Measurements from ENCODE around the gene C12orf57.
A peak's percentile ranks its signal among the peaks of the same experiment; 100 is the strongest.

Gene C12orf57

DNA sequence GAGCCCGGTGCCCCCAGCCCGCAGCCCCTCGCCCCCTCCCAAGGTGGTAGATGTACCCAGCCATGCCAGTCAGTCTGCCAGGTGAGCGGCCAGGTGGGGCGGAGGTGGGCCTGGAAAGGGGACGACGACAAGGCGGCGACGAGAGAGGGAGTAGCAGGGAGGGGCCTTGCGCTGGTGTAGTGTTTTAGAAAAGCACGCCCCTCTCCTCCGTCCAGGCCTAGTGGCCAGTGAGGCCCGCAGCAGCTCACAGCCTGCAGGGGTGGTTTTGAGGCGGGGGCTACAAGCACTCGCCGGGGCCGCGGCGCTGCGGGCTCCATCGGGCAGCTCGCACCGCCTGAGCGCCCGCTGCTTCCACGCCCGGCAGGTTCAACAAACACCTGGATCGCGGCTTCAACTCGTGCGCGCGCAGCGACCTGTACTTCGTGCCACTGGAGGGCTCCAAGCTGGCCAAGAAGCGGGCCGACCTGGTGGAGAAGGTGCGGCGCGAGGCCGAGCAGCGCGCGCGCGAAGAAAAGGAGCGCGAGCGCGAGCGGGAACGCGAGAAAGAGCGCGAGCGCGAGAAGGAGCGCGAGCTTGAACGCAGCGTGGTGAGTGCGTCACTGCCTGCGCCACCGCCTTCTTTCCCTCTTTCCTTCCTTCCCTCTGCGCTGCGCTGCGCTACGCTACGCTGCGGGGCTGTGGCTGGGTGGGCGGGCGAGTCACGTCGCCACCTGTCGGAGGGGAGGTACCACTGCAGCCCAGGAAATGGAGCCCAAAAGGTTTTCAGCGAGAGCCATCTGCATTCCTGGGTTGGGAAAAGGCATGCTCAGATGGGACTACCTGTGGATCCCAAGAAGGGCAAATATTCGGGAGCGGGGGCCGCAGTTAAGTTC, 6.1 kb upstream of the C12orf57 start:
- peak; percentile 88 for DNase-seq (ENCODE audit: low read depth)

DNA sequence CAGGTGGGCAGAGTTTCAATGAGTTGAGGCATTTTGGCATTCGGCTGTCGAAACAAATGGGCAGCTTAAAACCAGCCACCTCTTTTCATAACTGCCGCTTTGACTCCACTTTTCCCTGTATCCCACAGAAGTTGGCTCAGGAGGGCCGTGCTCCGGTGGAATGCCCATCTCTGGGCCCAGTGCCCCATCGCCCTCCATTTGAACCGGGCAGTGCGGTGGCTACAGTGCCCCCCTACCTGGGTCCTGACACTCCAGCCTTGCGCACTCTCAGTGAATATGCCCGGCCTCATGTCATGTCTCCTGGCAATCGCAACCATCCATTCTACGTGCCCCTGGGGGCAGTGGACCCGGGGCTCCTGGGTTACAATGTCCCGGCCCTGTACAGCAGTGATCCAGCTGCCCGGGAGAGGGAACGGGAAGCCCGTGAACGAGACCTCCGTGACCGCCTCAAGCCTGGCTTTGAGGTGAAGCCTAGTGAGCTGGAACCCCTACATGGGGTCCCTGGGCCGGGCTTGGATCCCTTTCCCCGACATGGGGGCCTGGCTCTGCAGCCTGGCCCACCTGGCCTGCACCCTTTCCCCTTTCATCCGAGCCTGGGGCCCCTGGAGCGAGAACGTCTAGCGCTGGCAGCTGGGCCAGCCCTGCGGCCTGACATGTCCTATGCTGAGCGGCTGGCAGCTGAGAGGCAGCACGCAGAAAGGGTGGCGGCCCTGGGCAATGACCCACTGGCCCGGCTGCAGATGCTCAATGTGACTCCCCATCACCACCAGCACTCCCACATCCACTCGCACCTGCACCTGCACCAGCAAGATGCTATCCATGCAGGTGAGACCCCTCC, 5.2 kb upstream of the C12orf57 start:
- no peak for DNase-seq (ENCODE audit: low read depth)

DNA sequence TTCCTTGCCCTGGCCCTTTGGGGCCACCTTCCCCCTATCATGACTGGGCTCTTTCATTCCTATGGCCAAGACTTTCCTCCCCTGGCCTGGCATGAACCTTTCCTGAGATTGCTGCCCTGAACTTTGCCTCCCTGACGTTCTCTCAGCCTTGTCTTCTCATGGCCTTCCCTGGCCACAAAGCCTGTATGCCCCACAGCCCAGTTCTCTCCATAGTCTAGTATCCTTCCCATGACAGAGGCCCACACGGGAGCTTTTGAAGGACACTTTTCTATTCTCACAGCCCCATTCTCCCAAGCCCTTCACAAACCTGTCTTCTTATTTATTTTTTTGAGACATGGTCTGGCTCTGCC, 4.7 kb upstream of the C12orf57 start:
- DNase-seq (ENCODE audit: low read depth): no peak

DNA sequence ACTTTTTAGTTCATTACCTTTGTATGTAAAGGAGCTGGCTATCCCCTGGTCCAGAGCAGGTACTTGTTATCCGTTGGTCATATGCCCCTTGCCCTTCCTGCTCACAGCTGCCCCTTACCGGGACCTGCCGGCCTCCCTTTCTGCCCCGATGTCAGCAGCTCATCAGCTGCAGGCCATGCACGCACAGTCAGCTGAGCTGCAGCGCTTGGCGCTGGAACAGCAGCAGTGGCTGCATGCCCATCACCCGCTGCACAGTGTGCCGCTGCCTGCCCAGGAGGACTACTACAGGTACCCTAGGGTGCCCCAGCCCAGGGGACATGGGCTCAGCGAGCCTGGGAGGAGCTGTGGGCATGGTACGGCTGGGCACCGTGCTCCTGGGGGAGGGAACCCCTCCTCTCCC, 2.6 kb upstream of the C12orf57 start:
- DNase-seq (ENCODE audit: low read depth): no peak

DNA sequence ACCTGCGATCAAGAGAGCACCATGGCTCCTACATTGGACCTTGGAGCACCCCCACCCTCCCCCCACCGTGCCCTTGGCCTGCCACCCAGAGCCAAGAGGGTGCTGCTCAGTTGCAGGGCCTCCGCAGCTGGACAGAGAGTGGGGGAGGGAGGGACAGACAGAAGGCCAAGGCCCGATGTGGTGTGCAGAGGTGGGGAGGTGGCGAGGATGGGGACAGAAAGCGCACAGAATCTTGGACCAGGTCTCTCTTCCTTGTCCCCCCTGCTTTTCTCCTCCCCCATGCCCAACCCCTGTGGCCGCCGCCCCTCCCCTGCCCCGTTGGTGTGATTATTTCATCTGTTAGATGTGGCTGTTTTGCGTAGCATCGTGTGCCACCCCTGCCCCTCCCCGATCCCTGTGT, 2.0 kb upstream of the C12orf57 start:
- no peak for DNase-seq (ENCODE audit: low read depth)

DNA sequence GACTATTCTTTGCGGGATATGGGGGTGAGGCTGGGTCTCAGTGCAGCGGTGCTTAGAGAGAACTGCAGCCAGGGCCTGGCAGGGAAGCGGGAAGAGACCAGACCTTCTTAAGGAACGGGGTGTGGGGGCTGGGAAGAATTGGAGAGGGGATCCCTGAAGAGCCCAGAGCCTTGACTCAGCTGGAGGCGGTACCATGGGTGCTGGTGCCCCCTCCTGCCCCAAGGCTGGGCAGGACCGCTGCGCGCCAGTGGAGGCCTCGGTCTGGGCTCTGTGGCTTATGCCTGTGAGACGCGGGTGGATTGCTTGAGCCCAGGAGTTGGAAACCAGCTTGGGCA, 1.5 kb upstream of the C12orf57 start:
- DNase-seq (ENCODE audit: low read depth): no peak

DNA sequence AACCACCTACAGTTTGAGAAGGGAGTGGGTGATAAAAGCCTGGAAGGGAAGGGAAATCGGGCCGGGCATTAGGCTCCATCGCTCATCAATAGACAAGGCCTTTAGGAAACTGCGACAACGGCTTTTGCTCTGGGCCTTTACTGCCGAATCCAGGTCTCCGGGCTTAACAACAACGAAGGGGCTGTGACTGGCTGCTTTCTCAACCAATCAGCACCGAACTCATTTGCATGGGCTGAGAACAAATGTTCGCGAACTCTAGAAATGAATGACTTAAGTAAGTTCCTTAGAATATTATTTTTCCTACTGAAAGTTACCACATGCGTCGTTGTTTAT, 467 bp upstream of the C12orf57 start:
- DNase-seq (ENCODE audit: low read depth): no peak

DNA sequence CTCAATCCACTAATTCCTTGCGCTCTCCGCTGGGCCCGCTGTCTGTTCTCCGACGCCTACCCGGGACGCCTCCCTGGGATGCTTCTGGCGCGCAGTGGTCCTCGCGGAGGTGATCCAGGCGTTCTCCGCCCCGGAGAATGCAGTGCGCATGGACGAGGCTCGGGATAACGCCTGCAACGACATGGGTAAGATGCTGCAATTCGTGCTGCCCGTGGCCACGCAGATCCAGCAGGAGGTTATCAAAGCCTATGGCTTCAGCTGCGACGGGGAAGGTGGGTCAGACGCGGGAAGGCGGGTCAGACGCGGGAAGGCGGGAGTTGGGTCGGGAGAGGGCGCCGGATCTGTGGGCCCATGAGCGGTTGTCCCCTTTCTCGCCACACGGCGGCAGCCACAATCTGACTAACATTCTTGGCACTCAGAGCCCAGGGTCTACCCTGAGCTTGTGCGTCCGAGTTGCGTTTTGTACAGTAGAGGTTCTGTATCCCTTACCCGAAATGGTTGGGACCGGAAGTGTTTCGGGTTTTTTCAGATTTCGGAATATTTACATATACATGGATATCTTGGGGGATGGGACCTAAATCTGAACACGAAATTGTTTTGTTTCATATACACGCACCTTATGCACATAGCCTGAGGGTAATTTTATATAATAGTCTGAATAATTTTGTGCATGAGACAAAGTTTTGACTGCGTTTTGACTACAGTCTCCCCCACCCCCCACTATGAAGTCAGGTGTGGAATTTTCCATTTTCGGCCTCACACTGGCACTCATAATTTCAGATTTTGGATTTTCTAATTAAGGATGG, 762 bp downstream of the C12orf57 start:
- peak; percentile 76 for DNase-seq (ENCODE audit: low read depth)

DNA sequence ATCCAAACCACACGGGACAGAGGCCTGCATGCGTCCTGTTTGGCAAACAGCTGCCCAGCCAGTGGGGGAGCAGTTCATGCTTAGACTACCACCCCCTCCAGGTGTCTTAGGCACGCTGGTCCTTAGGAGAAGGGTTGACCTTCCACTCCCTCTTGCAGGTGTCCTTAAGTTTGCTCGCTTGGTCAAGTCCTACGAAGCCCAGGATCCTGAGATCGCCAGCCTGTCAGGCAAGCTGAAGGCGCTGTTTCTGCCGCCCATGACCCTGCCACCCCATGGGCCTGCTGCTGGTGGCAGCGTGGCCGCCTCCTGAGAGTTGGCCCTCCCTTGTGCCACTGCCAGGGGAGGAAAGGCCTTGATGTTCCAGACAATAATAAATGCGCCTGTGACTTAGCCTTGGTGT, 1.8 kb downstream of the C12orf57 start:
- DNase-seq (ENCODE audit: low read depth): no peak

DNA sequence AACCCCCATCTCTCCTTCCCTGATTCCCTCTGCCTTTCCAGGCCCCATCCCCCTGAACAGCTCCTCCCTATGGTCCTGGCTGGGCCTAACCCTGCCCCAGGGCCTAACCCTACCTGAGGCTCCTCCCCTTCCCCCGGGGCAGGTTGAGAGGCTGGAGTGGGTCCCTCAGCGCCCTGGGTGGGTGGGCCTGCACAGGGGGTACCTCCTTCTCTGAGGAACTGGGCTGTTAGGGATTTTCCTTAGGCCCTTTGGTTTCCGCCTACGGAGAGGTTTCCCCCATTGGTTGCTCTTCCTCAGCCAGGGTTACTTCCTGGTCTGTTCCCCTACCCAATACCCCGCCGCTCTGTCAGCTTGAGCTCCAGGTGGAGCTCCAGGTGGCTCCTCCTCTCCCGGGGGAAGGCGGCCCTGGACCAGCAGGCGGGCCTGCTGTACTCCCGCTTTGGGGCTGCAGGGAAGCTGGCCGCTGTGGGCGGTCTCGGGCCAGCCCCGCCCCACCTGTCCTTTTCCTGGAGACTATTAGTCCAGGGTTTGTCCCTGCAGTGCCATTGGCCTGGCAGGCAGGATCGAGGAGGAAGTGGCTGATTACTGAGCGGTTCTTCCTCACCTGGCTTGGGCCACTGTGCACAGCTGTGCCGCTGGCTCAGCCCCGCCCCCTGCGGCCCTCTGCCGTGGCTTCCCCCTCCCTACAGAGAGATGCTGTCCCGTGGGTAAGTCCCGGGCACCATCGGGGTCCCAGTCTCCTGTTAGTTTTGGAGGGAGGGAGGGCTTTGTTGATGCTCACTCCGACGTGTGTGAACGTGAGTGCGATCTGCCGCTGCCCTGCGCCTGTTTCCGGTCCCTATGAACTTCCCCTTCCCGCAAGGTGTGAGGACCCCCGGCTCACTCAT, 2.5 kb downstream of the C12orf57 start:
- DNase-seq (ENCODE audit: low read depth): no peak

DNA sequence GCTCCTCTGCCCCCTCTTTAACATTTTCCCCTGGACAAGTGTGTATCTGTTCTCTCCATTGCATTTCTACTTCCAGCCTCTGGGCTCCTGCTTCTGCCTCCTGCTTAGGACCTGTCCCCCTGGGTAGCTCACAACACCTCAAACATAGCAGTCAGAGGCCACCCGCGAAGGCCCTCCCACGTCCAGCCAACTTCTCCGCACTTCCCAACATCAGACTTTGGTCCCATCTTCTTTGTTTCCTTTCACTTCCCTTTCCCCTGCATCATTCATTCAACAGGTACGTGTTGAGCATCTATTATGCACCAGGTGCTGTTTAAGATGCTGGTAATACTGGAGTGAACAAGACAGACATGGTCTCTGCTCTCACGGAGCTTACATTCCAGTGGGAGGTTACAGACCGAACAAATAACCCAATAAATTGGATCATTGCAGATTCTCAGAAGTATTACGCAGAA, 3.1 kb downstream of the C12orf57 start:
- DNase-seq (ENCODE audit: low read depth): no peak

DNA sequence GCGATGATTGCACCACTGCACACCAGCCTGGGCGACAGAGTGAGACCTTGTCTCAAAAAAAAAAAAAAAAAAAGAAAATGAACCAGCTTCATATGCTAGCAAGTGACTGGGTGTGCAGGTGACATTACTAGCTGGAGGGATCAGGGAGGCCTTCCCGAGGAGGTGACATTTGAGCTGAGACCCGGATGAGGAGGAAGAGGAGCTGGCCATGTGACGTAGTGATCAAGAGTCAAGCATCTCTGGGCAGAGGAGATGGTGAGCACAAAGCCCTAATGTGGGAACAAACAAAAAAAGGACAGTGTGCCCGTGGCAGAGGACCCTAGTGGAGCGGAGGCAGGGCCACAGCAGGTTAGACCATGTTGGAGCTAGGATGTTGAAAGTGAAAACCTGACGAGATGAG, 3.8 kb downstream of the C12orf57 start:
- no peak for DNase-seq (ENCODE audit: low read depth)

DNA sequence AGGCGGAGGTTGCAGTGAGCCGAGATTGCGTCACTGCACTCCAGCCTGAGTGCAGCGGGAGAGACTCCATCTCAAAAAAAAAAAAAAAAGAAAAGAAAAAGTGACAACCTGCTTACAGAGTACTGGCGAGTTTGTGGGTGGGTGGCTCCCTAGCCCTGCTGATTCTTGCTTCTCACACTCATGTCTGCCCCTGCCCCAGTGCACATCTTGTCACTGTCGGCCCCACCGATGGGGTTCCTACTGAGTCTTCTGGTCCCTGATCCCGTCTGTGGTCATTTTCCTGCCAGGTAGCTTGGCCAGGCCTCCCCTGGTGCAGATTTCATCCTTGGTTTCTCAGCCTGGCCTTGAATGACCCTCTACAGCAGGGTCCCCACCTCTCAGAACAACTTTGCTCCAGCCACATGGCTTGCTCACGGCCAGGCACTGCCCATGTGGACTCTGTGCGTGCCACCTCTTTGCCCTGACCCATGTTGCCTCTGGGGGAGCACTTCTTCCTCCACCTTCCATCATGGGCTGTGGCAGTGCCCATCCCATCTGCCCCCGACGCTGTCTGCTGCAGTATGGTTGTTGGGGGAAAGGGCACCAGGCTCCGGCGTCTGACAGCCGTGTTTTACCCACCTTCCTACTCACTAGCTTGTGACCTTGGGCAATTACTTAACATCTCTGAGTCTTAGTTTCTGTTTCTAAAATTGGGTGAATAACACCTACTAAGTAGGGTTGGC, 5.2 kb downstream of the C12orf57 start:
- no peak for DNase-seq (ENCODE audit: low read depth)

DNA sequence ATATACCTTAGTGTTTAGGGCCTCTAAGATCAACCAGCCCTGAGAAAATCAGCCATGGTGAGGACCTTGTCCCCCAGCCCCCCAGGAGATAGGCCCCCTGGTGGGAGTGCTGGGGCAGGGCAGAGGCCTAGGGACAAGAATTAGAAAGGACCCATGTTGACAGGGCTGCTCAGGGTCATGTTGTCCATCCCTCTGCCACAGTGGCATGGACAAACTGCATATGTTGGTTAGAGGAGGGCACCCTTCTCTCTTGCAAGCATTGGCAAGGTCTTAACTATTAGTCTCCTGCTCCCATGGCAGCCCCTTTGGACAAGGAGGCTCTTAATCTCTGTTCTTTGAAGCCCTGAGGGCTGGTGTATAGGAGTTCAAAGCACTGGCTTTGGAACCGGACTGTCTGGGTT, 6.6 kb downstream of the C12orf57 start:
- no peak for DNase-seq (ENCODE audit: low read depth)

DNA sequence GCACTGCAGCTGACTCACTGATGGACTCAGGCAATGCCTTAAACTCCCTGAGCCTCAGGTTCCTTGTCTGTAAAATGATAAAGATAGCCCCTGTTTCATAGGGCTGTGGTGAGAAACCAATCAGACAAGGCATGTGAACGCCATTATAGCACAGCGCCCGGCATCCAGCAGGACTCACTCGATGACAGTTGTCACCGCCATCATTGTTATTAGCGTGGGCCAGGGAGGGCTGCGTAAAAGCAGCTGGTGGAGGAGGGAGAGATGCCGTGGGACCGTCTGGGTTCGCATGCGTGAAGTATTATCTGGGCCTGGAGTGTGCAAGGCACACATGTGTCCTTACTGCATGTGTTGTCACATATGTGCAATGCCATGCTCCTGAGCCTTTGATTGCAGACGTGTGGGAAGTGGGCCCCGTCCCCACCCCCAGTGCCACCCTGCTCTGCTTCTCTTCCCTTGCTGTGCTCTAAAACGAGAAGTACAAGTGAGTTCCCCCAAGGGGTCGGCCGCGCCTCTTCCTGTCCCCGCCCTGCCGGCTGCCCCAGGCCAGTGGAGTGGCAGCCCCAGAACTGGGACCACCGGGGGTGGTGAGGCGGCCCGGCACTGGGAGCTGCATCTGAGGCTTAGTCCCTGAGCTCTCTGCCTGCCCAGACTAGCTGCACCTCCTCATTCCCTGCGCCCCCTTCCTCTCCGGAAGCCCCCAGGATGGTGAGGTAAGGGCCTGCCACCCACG, 7.2 kb downstream of the C12orf57 start, which contains the start of gene PTPN6:
Gene PTPN6, plus strand, starts transcription at position 546 of the 730 bp plus-strand sequence. Its CDS starts 157 bp downstream, at position 703.
- DNase-seq (ENCODE audit: low read depth): no peak

DNA sequence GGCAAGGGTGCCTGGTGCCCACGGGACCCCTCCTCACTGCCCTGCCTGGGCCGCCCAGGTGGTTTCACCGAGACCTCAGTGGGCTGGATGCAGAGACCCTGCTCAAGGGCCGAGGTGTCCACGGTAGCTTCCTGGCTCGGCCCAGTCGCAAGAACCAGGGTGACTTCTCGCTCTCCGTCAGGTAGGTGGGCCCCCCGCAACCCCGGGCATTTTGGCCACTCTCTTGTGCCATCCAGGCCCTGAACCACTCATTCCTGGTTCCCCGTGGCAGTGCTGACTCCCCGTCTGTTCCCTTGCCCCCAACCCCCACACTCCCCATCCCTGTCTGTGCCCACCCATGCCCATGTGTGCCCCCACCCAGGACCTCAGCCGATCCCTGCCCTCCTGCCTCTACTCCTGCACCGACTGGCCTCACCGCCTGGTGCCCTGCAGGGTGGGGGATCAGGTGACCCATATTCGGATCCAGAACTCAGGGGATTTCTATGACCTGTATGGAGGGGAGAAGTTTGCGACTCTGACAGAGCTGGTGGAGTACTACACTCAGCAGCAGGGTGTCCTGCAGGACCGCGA, 7.8 kb downstream of the C12orf57 start:
- no peak for DNase-seq (ENCODE audit: low read depth)

DNA sequence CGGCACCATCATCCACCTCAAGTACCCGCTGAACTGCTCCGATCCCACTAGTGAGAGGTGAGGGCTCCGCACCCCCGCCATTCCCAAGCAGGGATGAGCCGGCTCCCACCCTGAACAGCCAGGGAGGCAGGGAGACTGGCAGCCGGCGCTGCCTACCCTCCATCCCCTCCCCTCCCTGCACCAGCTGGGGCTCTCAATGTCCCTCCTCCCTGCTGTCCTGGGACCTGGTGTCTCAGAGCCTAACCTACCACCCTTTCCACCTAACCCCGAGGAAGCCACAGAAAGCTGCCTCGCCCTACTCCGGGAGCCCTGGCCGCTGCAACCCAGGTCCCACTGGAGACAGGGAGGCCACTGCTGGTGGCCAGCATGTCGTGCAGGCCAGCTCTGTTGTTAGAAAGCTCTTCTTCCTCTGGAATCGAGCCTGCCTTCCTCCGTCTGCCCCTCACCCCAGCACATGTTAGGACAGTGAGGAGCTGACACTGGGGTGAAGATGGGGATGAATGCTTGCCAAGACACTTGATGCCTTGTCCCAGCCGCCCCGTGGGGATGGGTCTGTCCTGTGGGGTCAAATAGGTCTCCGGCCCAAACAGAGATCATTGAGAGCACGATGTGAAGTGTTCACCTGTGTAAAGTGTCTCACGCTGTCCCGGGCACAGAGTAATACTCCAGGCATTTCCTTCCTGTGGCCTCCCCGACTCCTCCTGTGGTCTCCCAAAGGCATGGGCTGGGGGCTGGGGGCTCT, 8.5 kb downstream of the C12orf57 start:
- DNase-seq (ENCODE audit: low read depth): no peak

DNA sequence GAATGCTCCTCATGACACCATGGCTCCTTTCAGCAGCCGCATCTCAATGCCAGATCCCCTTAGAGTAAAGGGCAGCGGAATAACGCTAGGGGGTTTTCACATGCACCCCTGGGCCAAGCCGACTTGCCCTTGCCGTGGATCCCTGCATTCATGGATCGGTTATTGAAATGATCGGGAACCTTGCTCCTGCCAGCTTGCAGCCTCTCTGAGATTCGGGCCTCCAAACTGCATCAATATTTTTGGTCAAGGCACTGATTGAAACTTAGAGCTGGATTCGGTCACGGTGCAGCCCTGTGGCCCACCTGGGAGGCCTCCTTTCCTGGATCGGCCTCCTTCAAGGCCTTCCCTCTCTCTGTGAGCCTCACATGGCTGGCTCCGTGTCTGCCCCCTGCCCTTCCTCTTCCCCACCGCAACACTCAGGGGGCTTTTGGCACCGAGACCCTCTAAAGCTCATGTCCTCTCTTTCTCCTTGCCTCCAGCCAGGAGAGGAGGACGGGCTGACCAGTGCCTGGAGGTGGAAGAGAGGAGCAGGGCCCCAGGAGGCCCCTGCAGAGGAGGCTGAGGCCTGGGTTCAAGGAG, 9.1 kb downstream of the C12orf57 start:
- no peak for DNase-seq (ENCODE audit: low read depth)

All from stimulated activated CD8-positive, alpha-beta memory T cell treated with anti-CD3 and anti-CD28 coated beads, Interleukin-12 subunit alpha, Interleukin-12 subunit beta, amount 100 ng/mL, for 1 hour (primary cell).